ENCODE measurements around the gene C1QB.
"Not testable (repeated sequence)": the region's sequence is repeated elsewhere in the genome, so short reads cannot be mapped to it uniquely, and the experiment has no call there.

GRCh38 chr1:22668840-22669239 is 15.8 kb downstream of the C1QB start:
- not testable (repeated sequence) for TF ChIP-seq CTCF (conservative IDR thresholded peaks at IDR 0.05); EZH2 (IDR thresholded peaks at IDR 0.05; ENCODE audit: low read depth)
